ENCODE data around the gene PDX1. TPM values are rescaled to one million over a fixed set of nuclear protein-coding genes. Genes with fewer than 3 reads are reported as not detected.

PDX1 gene
- total and polyA plus RNA-seq, 7 experiments from 2014 or later, result not detected

DNA sequence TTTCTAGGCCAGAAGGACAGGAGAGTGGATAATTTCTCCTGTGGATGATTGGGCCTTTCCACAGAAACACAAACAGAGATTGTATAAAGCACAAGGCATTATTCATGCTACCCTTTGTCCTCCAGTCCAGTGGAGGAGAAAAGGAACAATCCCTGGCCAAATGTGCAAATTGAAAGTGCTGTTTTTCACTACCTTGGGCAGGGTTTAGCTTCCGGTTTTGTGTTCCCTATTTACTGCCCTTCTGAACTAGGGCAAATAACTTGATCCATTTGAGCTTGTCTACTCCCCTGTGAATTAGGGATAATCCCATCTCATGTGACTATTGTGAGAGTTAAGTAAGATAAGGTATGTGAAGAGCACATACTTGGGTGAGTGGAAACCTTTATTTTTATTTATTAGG, 13.3 kb downstream of the PDX1 start:
- Histone ChIP-seq H3K9me3 (ENCODE audit: control insufficient read depth in 2 of 3, low read length in 3 of 3) (no peaks in the 10 kb centered on the region), H3K36me3 (ENCODE audit: control insufficient read depth in 2 of 3, insufficient read depth in 3 of 3, low read length in 3 of 3) (no peaks in the 10 kb centered on the region), H3K27ac (ENCODE audit: low read depth, low read length) (no peak overlapping the region), H3K27me3 (ENCODE audit: control insufficient read depth in 2 of 2, insufficient read depth in 2 of 2, low read length in 2 of 2) (peaks cover 0 to 16% of the 10 kb centered on the region in 2 donors), H3K4me3 (ENCODE audit: low read length) (no peak overlapping the region), H3K4me1 (ENCODE audit: control insufficient read depth in 2 of 2, insufficient read depth in 2 of 2, low read length in 2 of 2) (no peaks in the 10 kb centered on the region)
- intact Hi-C loops (cut with micrococcal nuclease), result no loop called here
- POLR2A ChIA-PET, result no interaction called here
- H3K9me3 Mint-ChIP-seq, result no peaks in the 10 kb centered on the region
- H3K4me3 Mint-ChIP-seq, result no peak overlapping the region
- DNase-seq (no peak), ATAC-seq (no peak)
- H3K36me3 Mint-ChIP-seq, result peaks cover 0 to 3% (median 0%) of the 10 kb centered on the region in 5 donors
- H3K27me3 Mint-ChIP-seq, result peaks cover 38 to 58% (median 44%) of the 10 kb centered on the region in 5 donors
- peaks cover under 1 to 21% (median 8%) of the 10 kb centered on the region in 7 donors for H3K4me1 Mint-ChIP-seq
- CTCF ChIA-PET, result no interaction called here
- no peak overlapping the region for H3K27ac Mint-ChIP-seq

DNA sequence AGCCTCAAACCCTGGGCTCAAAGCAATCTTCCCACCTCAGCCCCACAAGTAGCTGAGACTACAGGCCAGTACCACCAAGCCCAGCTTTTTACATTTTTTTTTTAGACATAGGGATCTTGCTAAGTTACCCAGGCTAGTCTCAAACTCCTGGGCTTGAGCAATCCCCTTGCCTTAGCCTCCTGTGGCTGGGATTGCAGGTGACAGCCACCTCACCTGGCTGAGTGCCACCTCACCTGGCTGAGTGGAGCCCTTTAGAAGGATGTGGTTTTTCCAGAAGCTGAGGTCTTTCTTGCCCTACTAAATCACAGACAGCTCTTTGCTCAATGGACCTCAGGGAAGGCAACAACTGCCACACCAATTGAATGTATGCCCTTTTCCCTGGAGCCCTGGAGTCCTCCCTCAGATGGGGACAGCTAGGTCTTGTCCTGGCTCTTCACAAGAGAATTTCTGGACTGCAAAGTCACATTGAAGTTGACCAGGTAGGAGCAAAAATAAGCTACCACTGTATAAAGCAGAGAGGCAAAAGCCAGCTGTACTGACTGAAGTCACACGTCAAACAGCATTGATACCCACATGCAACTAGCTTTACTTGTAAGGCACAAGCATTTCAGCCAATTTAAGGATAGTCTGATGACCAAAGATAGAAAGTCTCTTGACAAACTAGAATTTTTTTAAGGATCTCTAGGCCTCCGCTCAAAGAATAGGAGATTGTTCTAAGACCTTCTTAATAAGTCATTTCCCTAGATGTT, 14.0 kb downstream of the PDX1 start:
- H3K4me3 Mint-ChIP-seq, result no peak overlapping the region
- no peak overlapping the region for H3K27ac Mint-ChIP-seq
- Histone ChIP-seq H3K4me1 (ENCODE audit: control insufficient read depth in 2 of 2, insufficient read depth in 2 of 2, low read length in 2 of 2) (no peaks in the 10 kb centered on the region), H3K9me3 (ENCODE audit: control insufficient read depth in 2 of 3, low read length in 3 of 3) (no peaks in the 10 kb centered on the region), H3K4me3 (ENCODE audit: low read length) (no peak overlapping the region), H3K36me3 (ENCODE audit: control insufficient read depth in 2 of 3, insufficient read depth in 3 of 3, low read length in 3 of 3) (no peaks in the 10 kb centered on the region), H3K27me3 (ENCODE audit: control insufficient read depth in 2 of 2, insufficient read depth in 2 of 2, low read length in 2 of 2) (peaks cover 0 to 14% of the 10 kb centered on the region in 2 donors), H3K27ac (ENCODE audit: low read depth, low read length) (no peak overlapping the region)
- intact Hi-C loops (cut with micrococcal nuclease), result no loop called here
- peaks cover 32 to 53% (median 37%) of the 10 kb centered on the region in 5 donors for H3K27me3 Mint-ChIP-seq
- no peaks in the 10 kb centered on the region for H3K9me3 Mint-ChIP-seq
- H3K36me3 Mint-ChIP-seq, result peaks cover 0 to 3% (median 0%) of the 10 kb centered on the region in 5 donors
- POLR2A ChIA-PET, result no interaction called here
- no peak for ATAC-seq
- no peak for DNase-seq
- CTCF ChIA-PET, result no interaction called here
- peaks cover 0 to 15% (median 6%) of the 10 kb centered on the region in 7 donors for H3K4me1 Mint-ChIP-seq

- ATAC-seq, result no peak
- Histone ChIP-seq H3K36me3 (ENCODE audit: control insufficient read depth in 2 of 3, insufficient read depth in 3 of 3, low read length in 3 of 3) (no peaks in the 10 kb centered on the region), H3K9me3 (ENCODE audit: control insufficient read depth in 2 of 3, low read length in 3 of 3) (peaks cover 0 to 7% (median 0%) of the 10 kb centered on the region in 3 experiments), H3K4me1 (ENCODE audit: control insufficient read depth in 2 of 2, insufficient read depth in 2 of 2, low read length in 2 of 2) (no peaks in the 10 kb centered on the region), H3K27me3 (ENCODE audit: control insufficient read depth in 2 of 2, insufficient read depth in 2 of 2, low read length in 2 of 2) (no peaks in the 10 kb centered on the region), H3K4me3 (ENCODE audit: low read length) (no peak overlapping the region), H3K27ac (ENCODE audit: low read depth, low read length) (no peak overlapping the region)
- POLR2A ChIA-PET, result no interaction called here
- no peak for DNase-seq
- Mint-ChIP-seq H3K4me3 (no peak overlapping the region), H3K36me3 (peaks cover 0 to 6% (median 5%) of the 10 kb centered on the region in 5 donors), H3K27ac (no peak overlapping the region), H3K4me1 (no peaks in the 10 kb centered on the region), H3K27me3 (peaks cover 10 to 42% (median 29%) of the 10 kb centered on the region in 5 donors), H3K9me3 (peaks cover 0 to 33% (median 6%) of the 10 kb centered on the region in 11 donors)
- CTCF ChIA-PET, result no interaction called here
- intact Hi-C loops (cut with micrococcal nuclease), result no loop called here
These were observed 23.2 kb downstream of the PDX1 start for GRCh38 chr13:27942972-27943371.

GRCh38 chr13:27952876-27953675, 33.3 kb downstream of the PDX1 start:
- H3K4me3 Mint-ChIP-seq, result peak overlapping the region; percentile 31 to 78 (median 66)
- Histone ChIP-seq H3K27me3 (ENCODE audit: control insufficient read depth in 2 of 2, insufficient read depth in 2 of 2, low read length in 2 of 2) (peaks cover 0 to 16% of the 10 kb centered on the region in 2 donors), H3K4me3 (ENCODE audit: low read length) (no peak overlapping the region), H3K9me3 (ENCODE audit: control insufficient read depth in 2 of 3, low read length in 3 of 3) (no peaks in the 10 kb centered on the region), H3K36me3 (ENCODE audit: control insufficient read depth in 2 of 3, insufficient read depth in 3 of 3, low read length in 3 of 3) (no peaks in the 10 kb centered on the region), H3K4me1 (ENCODE audit: control insufficient read depth in 2 of 2, insufficient read depth in 2 of 2, low read length in 2 of 2) (no peaks in the 10 kb centered on the region), H3K27ac (ENCODE audit: low read depth, low read length) (no peak overlapping the region)
- H3K36me3 Mint-ChIP-seq, result no peaks in the 10 kb centered on the region
- intact Hi-C loops (cut with micrococcal nuclease), result loop anchor here (1.0 to 10.0 kb wide), 3 partner anchors 128 to 591 kb away; no protein-coding TSS in a partner anchor
- H3K9me3 Mint-ChIP-seq, result peaks cover 0 to 15% (median 4%) of the 10 kb centered on the region in 11 donors
- no peak overlapping the region for H3K27ac Mint-ChIP-seq
- peaks cover 0 to 26% (median 15%) of the 10 kb centered on the region in 7 donors for H3K4me1 Mint-ChIP-seq
- ATAC-seq, result no peak
- peaks cover 72 to 77% (median 74%) of the 10 kb centered on the region in 5 donors for H3K27me3 Mint-ChIP-seq
- ChIA-PET POLR2A (no interaction called here), CTCF (interaction anchor here (0.6 kb wide), 1 partner anchor 48 kb away, joined by 3 read pairs; no protein-coding TSS in a partner anchor)
- DNase-seq, result no peak

- Histone ChIP-seq H3K27me3 (ENCODE audit: control insufficient read depth in 2 of 2, insufficient read depth in 2 of 2, low read length in 2 of 2) (peaks cover 0 to 16% of the 10 kb centered on the region in 2 donors), H3K4me1 (ENCODE audit: control insufficient read depth in 2 of 2, insufficient read depth in 2 of 2, low read length in 2 of 2) (no peaks in the 10 kb centered on the region), H3K27ac (ENCODE audit: low read depth, low read length) (no peak overlapping the region), H3K9me3 (ENCODE audit: control insufficient read depth in 2 of 3, low read length in 3 of 3) (no peaks in the 10 kb centered on the region), H3K4me3 (ENCODE audit: low read length) (peak overlapping the region; percentile 35), H3K36me3 (ENCODE audit: control insufficient read depth in 2 of 3, insufficient read depth in 3 of 3, low read length in 3 of 3) (no peaks in the 10 kb centered on the region)
- peak in 8 of 9 donors; percentile 28 to 79 (median 54) for DNase-seq
- Mint-ChIP-seq H3K4me3 (peak overlapping the region; percentile 70 to 83 (median 78)), H3K27ac (peak overlapping the region in 1 of 9 donors; percentile 38), H3K36me3 (no peaks in the 10 kb centered on the region), H3K4me1 (peaks cover 0 to 26% (median 15%) of the 10 kb centered on the region in 7 donors), H3K9me3 (peaks cover 0 to 10% (median 4%) of the 10 kb centered on the region in 11 donors), H3K27me3 (peaks cover 75 to 83% (median 77%) of the 10 kb centered on the region in 5 donors)
- ATAC-seq, result peak; percentile 87
- ChIA-PET CTCF (interaction anchor here (0.6 kb wide), 1 partner anchor 48 kb away, joined by 3 read pairs; no protein-coding TSS in a partner anchor), POLR2A (no interaction called here)
- intact Hi-C loops (cut with micrococcal nuclease), result loop anchor here (1.0 to 10.0 kb wide), 4 partner anchors 27 to 592 kb away; no protein-coding TSS in a partner anchor
These were observed 34.0 kb downstream of the PDX1 start for GRCh38 chr13:27953676-27954405.

- Mint-ChIP-seq H3K4me1 (peaks cover 0 to 26% (median 15%) of the 10 kb centered on the region in 7 donors), H3K27ac (no peak overlapping the region), H3K4me3 (peak overlapping the region; percentile 70 to 83 (median 78)), H3K9me3 (peaks cover 0 to 8% (median 4%) of the 10 kb centered on the region in 11 donors), H3K27me3 (peaks cover 75 to 86% (median 78%) of the 10 kb centered on the region in 5 donors), H3K36me3 (no peaks in the 10 kb centered on the region)
- no peak for DNase-seq
- no peaks in the 10 kb centered on the region for H3K4me1 ChIP-seq (ENCODE audit: control insufficient read depth in 2 of 2, insufficient read depth in 2 of 2, low read length in 2 of 2)
- H3K9me3 ChIP-seq (ENCODE audit: control insufficient read depth in 2 of 3, low read length in 3 of 3), result no peaks in the 10 kb centered on the region
- no peaks in the 10 kb centered on the region for H3K36me3 ChIP-seq (ENCODE audit: control insufficient read depth in 2 of 3, insufficient read depth in 3 of 3, low read length in 3 of 3)
- peak overlapping the region; percentile 35 for H3K4me3 ChIP-seq (ENCODE audit: low read length)
- ChIA-PET CTCF (no interaction called here), POLR2A (no interaction called here)
- intact Hi-C loops (cut with micrococcal nuclease), result loop anchor here in 1 of 2 donors (2.0 to 10.0 kb wide), 3 partner anchors 28 to 580 kb away; no protein-coding TSS in a partner anchor
- peaks cover 0 to 18% of the 10 kb centered on the region in 2 donors for H3K27me3 ChIP-seq (ENCODE audit: control insufficient read depth in 2 of 2, insufficient read depth in 2 of 2, low read length in 2 of 2)
- ATAC-seq, result peak; percentile 15
- H3K27ac ChIP-seq (ENCODE audit: low read depth, low read length), result no peak overlapping the region
These were observed 34.6 kb downstream of the PDX1 start for GRCh38 chr13:27954406-27954851.

Data from naive thymus-derived CD4-positive, alpha-beta T cell (primary cell).